Measurements from ENCODE around the gene SCIN.
"Not testable (repeated sequence)": the region's sequence is repeated elsewhere in the genome, so short reads cannot be mapped to it uniquely, and the experiment has no call there.

SCIN gene

GRCh38 chr7:12570534-12571461 lies at the start of gene SCIN:
Gene SCIN, plus strand, starts transcription at chr7:12570720. Its CDS starts 67 bp downstream, at chr7:12570787.
- DNase-seq (ENCODE audit: low spot score) = no peak

GRCh38 chr7:12524794-12525386 lies 45.6 kb upstream of the SCIN start:
- DNase-seq (ENCODE audit: low spot score) = no peak

GRCh38 chr7:12526693-12527092 lies 43.8 kb upstream of the SCIN start:
- not testable (repeated sequence) for DNase-seq (ENCODE audit: low spot score)

GRCh38 chr7:12527670-12528069 lies 42.9 kb upstream of the SCIN start:
- not testable (repeated sequence) for DNase-seq (ENCODE audit: low spot score)

GRCh38 chr7:12529971-12530710 lies 40.4 kb upstream of the SCIN start:
- DNase-seq (ENCODE audit: low spot score) = no peak

GRCh38 chr7:12531784-12532183 lies 38.7 kb upstream of the SCIN start:
- DNase-seq (ENCODE audit: low spot score) = no peak

- no peak for DNase-seq (ENCODE audit: low spot score)
Observed at GRCh38 chr7:12534046-12534445, 36.5 kb upstream of the SCIN start.

GRCh38 chr7:12539681-12540080 lies 30.8 kb upstream of the SCIN start:
- no peak for DNase-seq (ENCODE audit: low spot score)

GRCh38 chr7:12540850-12541249 lies 29.7 kb upstream of the SCIN start:
- no peak for DNase-seq (ENCODE audit: low spot score)

- DNase-seq (ENCODE audit: low spot score) = no peak
Observed at GRCh38 chr7:12543586-12543985, 26.9 kb upstream of the SCIN start.

GRCh38 chr7:12549106-12549505 lies 21.4 kb upstream of the SCIN start:
- DNase-seq (ENCODE audit: low spot score) = no peak

GRCh38 chr7:12550956-12551355 lies 19.6 kb upstream of the SCIN start:
- no peak for DNase-seq (ENCODE audit: low spot score)

- no peak for DNase-seq (ENCODE audit: low spot score)
Observed at GRCh38 chr7:12552876-12553275, 17.6 kb upstream of the SCIN start.

GRCh38 chr7:12553416-12553815 lies 17.1 kb upstream of the SCIN start:
- DNase-seq (ENCODE audit: low spot score) = no peak

GRCh38 chr7:12554351-12554750 lies 16.2 kb upstream of the SCIN start:
- DNase-seq (ENCODE audit: low spot score) = no peak

GRCh38 chr7:12554872-12555271 lies 15.6 kb upstream of the SCIN start:
- no peak for DNase-seq (ENCODE audit: low spot score)

GRCh38 chr7:12555695-12556094 lies 14.8 kb upstream of the SCIN start:
- not testable (repeated sequence) for DNase-seq (ENCODE audit: low spot score)

- not testable (repeated sequence) for DNase-seq (ENCODE audit: low spot score)
Observed at GRCh38 chr7:12556139-12556792, 14.3 kb upstream of the SCIN start.

GRCh38 chr7:12557282-12557681 lies 13.2 kb upstream of the SCIN start:
- DNase-seq (ENCODE audit: low spot score) = no peak

GRCh38 chr7:12564996-12565764 lies 5.3 kb upstream of the SCIN start:
- DNase-seq (ENCODE audit: low spot score) = no peak

- no peak for DNase-seq (ENCODE audit: low spot score)
Observed at GRCh38 chr7:12565873-12566272, 4.6 kb upstream of the SCIN start.
